ENCODE data around the gene SMYD3. TPM values are rescaled to one million over a fixed set of nuclear protein-coding genes. Genes with fewer than 3 reads are reported as not detected.

The SMYD3 gene
- polyA plus RNA-seq, 1 experiment = 39.9 TPM

GRCh38 chr1:245721488-245721887 is 785.6 kb downstream of the SMYD3 start:
- no peak for DNase-seq (ENCODE audit: low read depth, low spot score)
- TF ChIP-seq, protein P1, sequence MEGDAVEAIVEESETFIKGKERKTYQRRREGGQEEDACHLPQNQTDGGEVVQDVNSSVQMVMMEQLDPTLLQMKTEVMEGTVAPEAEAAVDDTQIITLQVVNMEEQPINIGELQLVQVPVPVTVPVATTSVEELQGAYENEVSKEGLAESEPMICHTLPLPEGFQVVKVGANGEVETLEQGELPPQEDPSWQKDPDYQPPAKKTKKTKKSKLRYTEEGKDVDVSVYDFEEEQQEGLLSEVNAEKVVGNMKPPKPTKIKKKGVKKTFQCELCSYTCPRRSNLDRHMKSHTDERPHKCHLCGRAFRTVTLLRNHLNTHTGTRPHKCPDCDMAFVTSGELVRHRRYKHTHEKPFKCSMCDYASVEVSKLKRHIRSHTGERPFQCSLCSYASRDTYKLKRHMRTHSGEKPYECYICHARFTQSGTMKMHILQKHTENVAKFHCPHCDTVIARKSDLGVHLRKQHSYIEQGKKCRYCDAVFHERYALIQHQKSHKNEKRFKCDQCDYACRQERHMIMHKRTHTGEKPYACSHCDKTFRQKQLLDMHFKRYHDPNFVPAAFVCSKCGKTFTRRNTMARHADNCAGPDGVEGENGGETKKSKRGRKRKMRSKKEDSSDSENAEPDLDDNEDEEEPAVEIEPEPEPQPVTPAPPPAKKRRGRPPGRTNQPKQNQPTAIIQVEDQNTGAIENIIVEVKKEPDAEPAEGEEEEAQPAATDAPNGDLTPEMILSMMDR (IDR thresholded peaks at IDR 0.05; ENCODE audit: low read depth, low read length) = no peak
- Histone ChIP-seq H3K27me3 (ENCODE audit: control insufficient read depth, insufficient read depth, low read length) (no peaks in the 10 kb centered on the region), H3K27ac (ENCODE audit: low read depth, low read length) (no peak overlapping the region), H3K4me3 (ENCODE audit: low read depth, low read length) (no peak overlapping the region), H3K9me3 (ENCODE audit: control insufficient read depth, insufficient read depth, low read length) (peaks cover 3% of the 10 kb centered on the region; the same call in 1 of the 2 replicates)
- CTCF ChIA-PET = no interaction called here
- POLR2A ChIA-PET = no interaction called here

DNA sequence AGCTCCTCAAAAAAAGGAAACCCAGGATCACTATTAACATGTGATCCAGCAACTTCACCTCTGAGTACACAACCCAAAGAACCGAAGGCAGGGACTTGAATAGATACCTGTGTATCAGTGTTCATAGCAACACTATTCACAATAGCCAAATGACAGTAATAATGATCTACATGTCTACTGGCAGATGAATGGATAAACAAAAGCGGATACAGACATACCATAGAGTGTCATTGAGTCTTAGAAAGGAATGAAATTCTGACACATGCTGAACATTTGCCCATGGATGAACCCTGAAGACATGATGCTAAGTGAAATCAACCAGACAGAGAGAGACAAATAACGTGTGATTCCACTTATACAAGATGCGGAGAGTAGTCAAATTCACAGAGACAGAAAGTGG is 788.1 kb downstream of the SMYD3 start:
- no peak for DNase-seq (ENCODE audit: low read depth, low spot score)
- Histone ChIP-seq H3K9me3 (ENCODE audit: control insufficient read depth, insufficient read depth, low read length) (peaks cover 3% of the 10 kb centered on the region; the same call in 1 of the 2 replicates), H3K27me3 (ENCODE audit: control insufficient read depth, insufficient read depth, low read length) (no peaks in the 10 kb centered on the region), H3K4me3 (ENCODE audit: low read depth, low read length) (no peak overlapping the region), H3K27ac (ENCODE audit: low read depth, low read length) (no peak overlapping the region)
- CTCF ChIA-PET = no interaction called here
- POLR2A ChIA-PET = no interaction called here
- TF ChIP-seq, protein P1 (IDR thresholded peaks at IDR 0.05; ENCODE audit: low read depth, low read length) = no peak

DNA sequence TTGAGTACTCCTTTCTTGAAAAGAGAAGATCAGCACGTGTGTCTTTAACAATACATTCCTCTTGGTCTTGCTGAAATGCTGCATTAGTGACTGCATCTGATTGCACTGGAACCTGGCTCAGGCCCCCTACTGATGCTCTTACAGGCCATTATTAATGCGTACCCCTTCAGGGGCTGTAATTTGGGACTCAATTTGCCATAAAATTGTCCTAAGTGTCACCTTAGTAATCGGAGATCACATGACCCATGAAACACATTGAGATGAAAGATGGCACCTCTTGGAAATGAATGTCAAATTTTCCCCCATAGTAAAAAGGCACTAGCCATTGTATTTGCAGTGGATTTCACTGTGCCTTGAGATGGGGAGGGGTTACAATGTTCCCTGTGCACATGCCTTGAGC is 789.0 kb downstream of the SMYD3 start:
- TF ChIP-seq, protein P1 (IDR thresholded peaks at IDR 0.05; ENCODE audit: low read depth, low read length) = no peak
- no peak overlapping the region for H3K27ac ChIP-seq (ENCODE audit: low read depth, low read length)
- POLR2A ChIA-PET = no interaction called here
- no peak overlapping the region for H3K4me3 ChIP-seq (ENCODE audit: low read depth, low read length)
- no peak for DNase-seq (ENCODE audit: low read depth, low spot score)
- H3K9me3 ChIP-seq (ENCODE audit: control insufficient read depth, insufficient read depth, low read length) = no peaks in the 10 kb centered on the region
- CTCF ChIA-PET = no interaction called here
- H3K27me3 ChIP-seq (ENCODE audit: control insufficient read depth, insufficient read depth, low read length) = no peaks in the 10 kb centered on the region

GRCh38 chr1:245717611-245718010 is 789.5 kb downstream of the SMYD3 start:
- ChIA-PET POLR2A (no interaction called here), CTCF (interaction anchor here (0.6 kb wide), 2 partner anchors 371 to 561 kb away, joined by 3 to 5 read pairs; no protein-coding TSS in a partner anchor)
- Histone ChIP-seq H3K27me3 (ENCODE audit: control insufficient read depth, insufficient read depth, low read length) (no peaks in the 10 kb centered on the region), H3K27ac (ENCODE audit: low read depth, low read length) (no peak overlapping the region), H3K4me3 (ENCODE audit: low read depth, low read length) (no peak overlapping the region), H3K9me3 (ENCODE audit: control insufficient read depth, insufficient read depth, low read length) (no peaks in the 10 kb centered on the region)
- no peak for DNase-seq (ENCODE audit: low read depth, low spot score)
- TF ChIP-seq, protein P1 (IDR thresholded peaks at IDR 0.05; ENCODE audit: low read depth, low read length) = no peak

GRCh38 chr1:245716561-245716960 is 790.5 kb downstream of the SMYD3 start:
- TF ChIP-seq, protein P1 (IDR thresholded peaks at IDR 0.05; ENCODE audit: low read depth, low read length) = no peak
- H3K4me3 ChIP-seq (ENCODE audit: low read depth, low read length) = no peak overlapping the region
- no peaks in the 10 kb centered on the region for H3K27me3 ChIP-seq (ENCODE audit: control insufficient read depth, insufficient read depth, low read length)
- H3K9me3 ChIP-seq (ENCODE audit: control insufficient read depth, insufficient read depth, low read length) = no peaks in the 10 kb centered on the region; the same call in 1 of the 2 replicates
- ChIA-PET POLR2A (no interaction called here), CTCF (no interaction called here)
- no peak overlapping the region for H3K27ac ChIP-seq (ENCODE audit: low read depth, low read length)
- DNase-seq (ENCODE audit: low read depth, low spot score) = no peak
